Jurkat, Clone E6-1 (cell line): ENCODE results near the gene CLNK. TPM values are rescaled to one million over a fixed set of nuclear protein-coding genes. Genes with fewer than 3 reads are reported as not detected.

ENCODE experiments used
- DNase-seq: peaks from one replicate; pipeline ENCODE4 v3.0.0-alpha.2; 2011; ENCODE audit warnings: low read depth, low spot score
- H3K4me3 ChIP-seq: 2 replicates; pipeline ENCODE4 v1.5.1; 2011; ENCODE audit warnings: mild to moderate bottlenecking, low read length, control low read depth, moderate library complexity
- polyA plus RNA-seq: library from polyadenylated mRNA; unstranded; fragments of >200 nt; gene quantifications from one replicate; pipeline ENCODE4 v1.2.1, GENCODE V29; 2012; ENCODE audit warnings: missing spikeins; ENCODE audit not compliant: insufficient read length, insufficient read depth

The CLNK gene, protein sequence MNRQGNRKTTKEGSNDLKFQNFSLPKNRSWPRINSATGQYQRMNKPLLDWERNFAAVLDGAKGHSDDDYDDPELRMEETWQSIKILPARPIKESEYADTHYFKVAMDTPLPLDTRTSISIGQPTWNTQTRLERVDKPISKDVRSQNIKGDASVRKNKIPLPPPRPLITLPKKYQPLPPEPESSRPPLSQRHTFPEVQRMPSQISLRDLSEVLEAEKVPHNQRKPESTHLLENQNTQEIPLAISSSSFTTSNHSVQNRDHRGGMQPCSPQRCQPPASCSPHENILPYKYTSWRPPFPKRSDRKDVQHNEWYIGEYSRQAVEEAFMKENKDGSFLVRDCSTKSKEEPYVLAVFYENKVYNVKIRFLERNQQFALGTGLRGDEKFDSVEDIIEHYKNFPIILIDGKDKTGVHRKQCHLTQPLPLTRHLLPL
- polyA plus RNA-seq: not detected

DNA sequence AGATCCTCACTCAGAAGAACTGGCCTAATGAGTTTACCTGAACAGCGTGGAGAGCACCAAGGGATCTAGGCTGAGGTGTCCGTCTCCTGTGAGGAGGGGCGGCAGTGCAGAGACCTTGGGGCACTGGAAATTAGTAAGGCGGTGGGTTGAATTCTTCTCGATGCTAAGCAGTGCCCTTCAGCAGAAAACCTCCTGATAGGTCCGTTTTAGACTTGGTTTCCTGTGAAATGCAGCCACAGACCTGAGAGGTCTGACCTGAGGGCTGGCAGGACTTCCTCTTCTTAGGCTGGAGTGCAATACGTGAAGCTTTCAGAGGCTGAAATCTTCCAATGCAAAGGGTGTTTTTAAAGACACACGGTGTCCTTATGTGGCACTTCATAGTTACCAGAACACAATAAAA, at the start of gene CLNK:
CLNK (minus strand) TSS at position 138 of the 400 bp plus-strand sequence. CDS start 16,899 bp downstream, outside the sequence.
- H3K4me3 ChIP-seq: no peak within 1 kb of the TSS
- no peak for DNase-seq

- H3K4me3 ChIP-seq: no peak overlapping the region
- no peak for DNase-seq
These were observed 49.0 kb upstream of the CLNK start for GRCh38 chr4:10733481-10734062.

DNA sequence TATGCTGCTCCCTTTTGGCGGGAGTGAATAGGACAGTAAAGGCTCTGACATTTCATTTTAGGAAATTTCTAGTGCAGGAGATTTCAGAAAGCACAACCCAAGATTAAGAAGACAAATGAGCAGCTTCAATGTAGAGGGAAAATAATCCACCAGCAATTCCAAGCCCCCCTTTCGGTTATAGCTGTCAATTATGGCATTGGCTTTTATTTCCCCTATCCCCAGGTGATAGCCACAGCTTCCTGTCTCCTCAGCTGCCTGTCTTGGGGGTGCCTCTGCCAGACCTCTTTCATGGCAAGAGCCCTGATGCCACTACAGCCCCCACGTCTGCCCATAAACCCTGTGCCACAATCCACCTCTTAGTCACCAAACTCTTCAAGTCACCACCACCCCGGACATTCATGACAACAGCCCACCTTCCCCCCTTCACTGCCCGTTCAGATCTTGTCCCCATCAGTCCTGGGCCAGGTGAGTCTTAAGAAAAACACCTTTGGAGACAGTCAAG, 48.4 kb upstream of the CLNK start:
- no peak for DNase-seq
- H3K4me3 ChIP-seq: no peak overlapping the region

- DNase-seq: no peak
- H3K4me3 ChIP-seq: no peak overlapping the region
These were observed 47.8 kb upstream of the CLNK start for GRCh38 chr4:10732235-10732913.

GRCh38 chr4:10731690-10732089, 47.1 kb upstream of the CLNK start:
- no peak overlapping the region for H3K4me3 ChIP-seq
- DNase-seq: no peak

DNA sequence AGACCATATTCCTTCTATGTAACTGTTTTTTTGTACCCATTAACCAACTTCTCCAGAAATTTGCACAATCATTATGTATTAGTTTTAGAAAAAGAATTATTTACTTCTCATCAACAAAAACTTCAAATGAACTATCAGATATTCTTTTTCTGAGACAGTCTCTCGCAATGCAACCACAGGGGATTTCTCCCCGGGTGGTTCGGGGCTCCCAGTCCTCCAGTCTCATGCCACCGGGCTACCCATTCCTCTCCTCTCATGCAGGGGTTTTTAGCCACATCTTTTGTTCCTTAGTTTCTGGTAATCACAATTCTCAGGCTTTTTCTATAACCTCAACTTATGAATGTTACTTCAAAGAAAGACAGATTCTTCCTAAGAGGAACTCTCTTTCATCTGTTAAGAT, 46.6 kb upstream of the CLNK start:
- no peak for DNase-seq
- no peak overlapping the region for H3K4me3 ChIP-seq

- DNase-seq: no peak
- H3K4me3 ChIP-seq: no peak overlapping the region
These were observed 46.0 kb upstream of the CLNK start for GRCh38 chr4:10730590-10730989.

- no peak overlapping the region for H3K4me3 ChIP-seq
- DNase-seq: no peak
These were observed 45.5 kb upstream of the CLNK start for GRCh38 chr4:10730019-10730418.

DNA sequence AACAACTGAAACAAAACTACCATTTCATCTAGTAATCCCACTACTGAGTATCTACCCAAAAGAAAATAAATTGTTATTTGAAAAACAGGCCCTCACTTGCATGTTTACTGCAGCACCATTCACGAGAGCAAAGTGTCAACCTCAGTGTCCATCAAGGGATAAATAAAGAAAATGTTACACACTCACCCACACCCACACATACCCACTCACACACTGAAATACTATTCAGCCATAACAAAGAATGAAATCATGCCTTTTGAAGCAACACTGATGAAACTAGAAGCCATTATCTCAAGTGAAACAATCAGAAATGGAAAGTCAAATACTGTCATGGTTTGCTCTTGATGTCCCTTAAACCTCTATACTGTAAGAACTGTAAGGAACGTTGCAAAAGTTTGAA, 44.8 kb upstream of the CLNK start:
- no peak overlapping the region for H3K4me3 ChIP-seq

DNA sequence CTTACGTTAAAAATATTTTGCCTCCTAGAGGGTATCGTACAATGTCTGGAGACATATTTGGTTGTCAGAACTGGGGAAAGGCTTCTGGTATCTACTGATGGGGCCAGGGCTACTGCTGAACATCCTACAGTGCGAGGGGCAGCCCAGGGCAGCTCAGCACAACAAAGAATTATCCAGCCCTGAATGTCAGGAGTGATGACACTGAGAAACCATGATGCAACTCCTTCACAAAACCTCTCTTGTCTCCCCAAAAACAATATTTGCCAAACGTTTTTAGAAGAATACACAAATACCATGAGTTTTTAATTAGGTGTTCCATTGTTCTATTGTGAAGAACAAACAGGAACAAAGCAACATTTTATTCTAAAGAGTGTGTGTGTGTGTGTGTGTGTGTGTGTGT, 43.4 kb upstream of the CLNK start:
- H3K4me3 ChIP-seq: no peak overlapping the region
- DNase-seq: no peak

More for the DNA sequence above, 44.8 kb upstream of the CLNK start:
- DNase-seq: no peak

DNA sequence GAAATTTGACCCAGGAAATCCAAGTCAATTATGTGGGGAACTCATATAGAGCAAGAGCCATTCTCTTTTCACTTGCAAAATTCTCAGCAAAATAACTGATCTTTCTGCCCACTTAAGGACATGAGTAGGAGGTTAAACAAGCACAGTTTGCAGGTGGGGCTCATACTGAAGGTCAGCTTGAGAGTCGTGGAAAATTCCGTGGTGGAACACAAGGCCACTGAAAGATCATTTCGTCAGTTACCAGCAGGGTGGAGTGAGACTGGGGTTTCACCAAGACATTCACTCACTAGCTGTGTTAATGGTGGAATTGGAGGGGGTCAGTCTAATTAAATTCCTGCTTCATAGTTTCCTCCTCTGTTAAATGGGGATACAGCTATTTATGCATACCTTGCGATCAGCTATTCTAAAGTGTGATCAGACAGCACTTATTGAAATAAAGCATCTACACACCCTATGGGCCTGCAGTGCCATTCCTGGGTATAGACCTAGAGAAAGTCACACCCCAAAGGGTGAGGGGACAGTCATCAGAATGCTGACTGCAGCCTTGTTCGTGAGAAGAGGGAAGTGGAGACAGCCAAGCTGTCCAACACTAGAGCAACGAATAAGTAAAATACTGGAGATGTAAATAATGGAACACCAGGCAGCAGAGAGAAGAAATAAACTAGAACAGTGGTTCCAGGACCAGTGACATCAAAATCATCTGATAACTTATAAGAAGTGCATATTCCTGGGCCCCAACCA, 42.7 kb upstream of the CLNK start:
- no peak overlapping the region for H3K4me3 ChIP-seq
- no peak for DNase-seq

GRCh38 chr4:10722957-10723356, 38.4 kb upstream of the CLNK start:
- DNase-seq: peak; percentile 37
- H3K4me3 ChIP-seq: no peak overlapping the region

DNA sequence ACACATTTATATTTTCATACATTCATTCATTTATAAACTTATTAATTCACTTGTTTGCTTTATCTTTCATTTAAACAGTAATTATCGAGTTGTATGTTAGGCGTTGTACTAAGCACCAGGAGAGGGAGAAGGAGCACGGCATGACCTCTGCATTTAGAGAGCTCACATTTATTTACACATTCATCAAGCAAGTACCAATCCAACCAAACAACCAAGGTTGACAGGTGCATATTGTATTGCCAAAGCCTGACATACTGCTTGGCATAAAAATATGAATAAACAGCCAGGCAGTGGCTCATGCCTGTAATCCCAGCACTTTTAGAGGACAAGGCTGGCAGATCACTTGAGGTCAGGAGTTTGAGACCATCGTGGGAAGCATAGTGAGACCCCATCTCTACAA, 37.0 kb upstream of the CLNK start:
- DNase-seq: no peak
- no peak overlapping the region for H3K4me3 ChIP-seq

DNA sequence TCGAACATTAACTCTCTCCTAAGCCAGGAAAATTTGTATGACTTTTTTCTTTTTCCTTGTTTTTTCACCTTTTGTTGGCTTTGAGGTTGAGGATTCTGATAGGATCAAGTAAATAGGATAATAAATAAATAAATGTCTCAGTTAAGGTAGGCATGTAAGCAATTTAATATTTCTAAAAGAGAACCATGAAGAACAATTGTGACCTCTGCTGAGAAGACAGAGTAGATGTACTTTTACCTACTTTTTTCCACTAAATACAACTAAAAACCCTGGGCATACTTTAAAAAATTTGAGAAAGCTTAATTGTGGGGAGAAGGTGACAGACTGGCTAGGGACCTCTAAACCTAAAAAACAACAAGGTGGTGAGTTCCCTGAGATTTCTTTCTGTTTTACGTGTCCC, 31.6 kb upstream of the CLNK start:
- no peak for DNase-seq
- no peak overlapping the region for H3K4me3 ChIP-seq

DNA sequence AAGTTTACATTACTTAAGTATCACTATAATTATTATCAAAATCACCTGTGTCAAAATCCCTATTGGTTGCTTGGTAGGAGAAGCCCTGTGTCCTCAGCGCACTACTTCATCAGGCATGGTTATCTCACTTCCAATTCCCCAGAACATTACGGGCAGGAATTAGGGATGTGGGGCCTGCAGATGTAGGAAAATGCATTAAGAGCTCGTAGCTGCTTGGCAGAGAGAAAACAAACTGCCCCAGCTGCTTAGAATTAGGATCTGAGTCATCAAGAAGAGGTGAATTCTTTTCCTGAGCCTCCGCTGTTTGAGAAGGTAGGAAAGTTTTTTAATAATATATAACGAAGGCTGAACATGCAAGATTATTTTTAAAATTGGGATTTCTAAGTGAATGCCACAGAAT, 31.1 kb upstream of the CLNK start:
- no peak for DNase-seq

GRCh38 chr4:10715135-10715534, 30.6 kb upstream of the CLNK start:
- no peak for DNase-seq
- no peak overlapping the region for H3K4me3 ChIP-seq

More for the DNA sequence above, 31.1 kb upstream of the CLNK start:
- H3K4me3 ChIP-seq: no peak overlapping the region

- no peak overlapping the region for H3K4me3 ChIP-seq
- DNase-seq: no peak
These were observed 29.0 kb upstream of the CLNK start for GRCh38 chr4:10713591-10713990.

DNA sequence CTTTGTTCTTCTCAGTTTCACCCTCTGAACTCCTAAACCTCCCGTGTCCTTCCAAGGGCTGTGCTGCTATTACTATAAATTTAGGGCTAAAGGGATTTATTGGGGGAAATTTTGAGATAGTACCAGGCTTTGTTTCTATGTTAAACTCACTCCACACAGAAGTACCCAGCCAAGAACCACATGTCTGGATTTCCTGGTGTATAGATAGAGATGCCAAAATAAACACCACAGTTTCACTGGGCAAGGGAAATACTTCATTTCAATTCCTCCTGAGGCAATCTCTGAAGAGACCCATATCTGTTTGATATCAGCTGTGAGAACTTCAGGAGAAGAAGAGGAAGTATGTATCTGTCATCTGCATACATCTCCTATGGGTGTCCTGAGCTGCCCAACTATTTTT, 21.7 kb upstream of the CLNK start:
- H3K4me3 ChIP-seq: no peak overlapping the region
- no peak for DNase-seq

DNA sequence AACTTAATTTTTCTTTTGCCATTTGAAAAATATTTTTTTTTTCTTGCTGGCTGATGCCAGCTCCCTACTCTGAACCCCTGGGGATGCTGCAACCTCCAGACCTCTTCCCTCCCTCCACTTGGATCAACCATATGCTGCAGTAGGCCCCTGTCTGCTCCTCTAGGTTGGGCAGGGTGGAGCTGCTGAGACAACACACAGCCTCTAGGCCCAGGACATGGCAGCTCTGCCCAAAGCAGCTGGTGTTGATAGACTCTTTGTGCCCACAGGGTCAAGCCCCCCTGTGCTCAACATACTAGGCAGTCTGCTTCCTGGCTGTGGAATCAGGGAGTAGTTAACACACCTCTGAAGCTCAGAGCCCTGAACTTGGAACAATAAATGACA, 19.9 kb upstream of the CLNK start:
- H3K4me3 ChIP-seq: no peak overlapping the region
- no peak for DNase-seq
